ENCODE results near the gene ITGA2B.
"Not testable (repeated sequence)": the region's sequence is repeated elsewhere in the genome, so short reads cannot be mapped to it uniquely, and the experiment has no call there.

Gene ITGA2B

GRCh38 chr17:44368391-44369243 is 20.8 kb downstream of the ITGA2B start:
- not testable (repeated sequence) for DNase-seq (ENCODE audit: low spot score)

GRCh38 chr17:44367231-44367979 is 22.0 kb downstream of the ITGA2B start:
- no peak for DNase-seq (ENCODE audit: low spot score)

GRCh38 chr17:44365051-44365450 is 24.4 kb downstream of the ITGA2B start:
- not testable (repeated sequence) for DNase-seq (ENCODE audit: low spot score)

- peak; percentile 62 for DNase-seq (ENCODE audit: low spot score)
These were observed 25.8 kb downstream of the ITGA2B start, which contains the start of gene FAM171A2 for GRCh38 chr17:44363613-44364159. Gene FAM171A2 (minus strand): TSS chr17:44363853. CDS start chr17:44363714, 139 bp downstream.

- no peak for DNase-seq (ENCODE audit: low spot score)
These were observed 26.4 kb downstream of the ITGA2B start for GRCh38 chr17:44362949-44363612.

- no peak for DNase-seq (ENCODE audit: low spot score)
These were observed 26.9 kb downstream of the ITGA2B start for GRCh38 chr17:44362459-44362948.

GRCh38 chr17:44361292-44362260 is 27.9 kb downstream of the ITGA2B start:
- DNase-seq (ENCODE audit: low spot score): no peak

- no peak for DNase-seq (ENCODE audit: low spot score)
These were observed 28.6 kb downstream of the ITGA2B start for GRCh38 chr17:44360826-44361225.

GRCh38 chr17:44360144-44360533 is 29.3 kb downstream of the ITGA2B start:
- DNase-seq (ENCODE audit: low spot score): no peak

GRCh38 chr17:44359458-44360143 is 29.8 kb downstream of the ITGA2B start:
- DNase-seq (ENCODE audit: low spot score): no peak

GRCh38 chr17:44359006-44359405 is 30.4 kb downstream of the ITGA2B start:
- DNase-seq (ENCODE audit: low spot score): no peak

- DNase-seq (ENCODE audit: low spot score): no peak
These were observed 31.4 kb downstream of the ITGA2B start for GRCh38 chr17:44358066-44358465.

- no peak for DNase-seq (ENCODE audit: low spot score)
These were observed 33.2 kb downstream of the ITGA2B start for GRCh38 chr17:44356241-44356640.

GRCh38 chr17:44355642-44356099 is 33.8 kb downstream of the ITGA2B start:
- no peak for DNase-seq (ENCODE audit: low spot score)

- peak; percentile 67 for DNase-seq (ENCODE audit: low spot score)
These were observed 34.6 kb downstream of the ITGA2B start for GRCh38 chr17:44354582-44355561.

- no peak for DNase-seq (ENCODE audit: low spot score)
These were observed 35.6 kb downstream of the ITGA2B start for GRCh38 chr17:44353672-44354331.

- DNase-seq (ENCODE audit: low spot score): no peak
These were observed 36.4 kb downstream of the ITGA2B start for GRCh38 chr17:44352828-44353671.

Measured in NAMALWA (cell line).